Measurements from ENCODE around the gene PLEKHG4.

The PLEKHG4 gene

DNA sequence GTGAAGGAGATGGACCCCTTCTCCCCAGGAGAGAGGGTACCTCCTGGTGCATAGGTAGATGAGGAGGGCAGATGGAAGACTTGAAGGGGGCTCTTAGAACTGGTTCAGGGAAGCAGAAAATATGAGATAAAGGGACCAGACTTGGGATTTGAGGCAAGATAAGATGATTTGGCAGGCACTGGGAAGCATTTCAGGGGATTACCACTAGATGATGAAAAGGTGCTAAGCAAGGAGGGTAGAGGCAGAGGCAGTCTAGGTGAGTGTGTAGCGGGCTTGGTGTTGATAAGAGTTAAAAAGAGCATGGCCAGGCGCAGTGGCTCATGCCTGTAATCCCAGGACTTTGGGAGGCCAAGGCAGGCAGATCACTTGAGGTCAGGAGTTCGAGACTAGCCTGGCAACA lies 16.1 kb upstream of the PLEKHG4 start:
- no peak for TF ChIP-seq POLR2A (IDR thresholded peaks at IDR 0.05; ENCODE audit: low read length)
- TF ChIP-seq GATA1 (IDR thresholded peaks at IDR 0.05; ENCODE audit: low read depth, low read length): no peak

DNA sequence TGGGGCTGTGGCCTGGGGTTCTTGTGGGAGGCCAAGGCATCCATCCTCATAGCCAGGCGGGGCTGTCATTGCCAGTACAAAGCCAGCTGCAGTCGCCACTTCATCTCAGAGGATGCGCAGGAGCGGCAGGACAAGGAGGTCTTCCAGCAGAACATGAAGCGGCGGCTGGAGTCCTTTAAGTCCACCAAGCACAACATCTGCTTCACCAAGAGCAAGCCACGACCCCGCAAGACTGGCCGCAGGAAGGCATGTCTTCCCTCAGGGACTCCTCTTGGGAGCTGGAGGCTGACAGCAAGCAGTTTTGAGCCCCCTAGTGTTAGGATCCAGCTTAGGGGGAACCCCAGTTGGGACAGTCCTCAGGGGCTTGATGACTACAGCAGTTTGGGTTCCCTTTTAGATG lies 15.1 kb upstream of the PLEKHG4 start:
- no peak for TF ChIP-seq GATA1 (IDR thresholded peaks at IDR 0.05; ENCODE audit: low read depth, low read length)
- TF ChIP-seq POLR2A (IDR thresholded peaks at IDR 0.05; ENCODE audit: low read length): no peak
- DNase-seq: no peak

More for the DNA sequence above, 16.1 kb upstream of the PLEKHG4 start:
- DNase-seq: no peak

DNA sequence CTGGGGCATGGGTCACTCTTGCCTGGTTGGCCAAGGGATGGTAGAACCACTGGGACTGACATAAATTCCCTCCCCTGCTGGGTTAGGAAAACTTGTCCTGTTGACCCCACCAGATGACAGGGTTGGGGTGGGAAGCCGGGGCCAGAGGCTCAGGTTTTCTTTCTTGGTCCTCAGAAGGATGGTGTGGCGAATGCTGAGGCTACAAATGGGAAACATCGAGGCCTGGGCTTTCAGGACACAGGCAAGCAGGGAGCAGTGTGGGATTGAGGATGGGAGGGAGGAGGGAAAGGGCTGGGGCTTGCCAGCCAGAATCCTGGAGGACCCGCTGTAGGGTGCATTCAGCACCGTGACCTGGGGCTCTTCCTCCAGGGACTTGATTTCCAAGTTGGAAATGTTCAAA lies 14.5 kb upstream of the PLEKHG4 start:
- no peak for DNase-seq
- TF ChIP-seq POLR2A (IDR thresholded peaks at IDR 0.05; ENCODE audit: low read length): no peak
- TF ChIP-seq GATA1 (IDR thresholded peaks at IDR 0.05; ENCODE audit: low read depth, low read length): no peak

DNA sequence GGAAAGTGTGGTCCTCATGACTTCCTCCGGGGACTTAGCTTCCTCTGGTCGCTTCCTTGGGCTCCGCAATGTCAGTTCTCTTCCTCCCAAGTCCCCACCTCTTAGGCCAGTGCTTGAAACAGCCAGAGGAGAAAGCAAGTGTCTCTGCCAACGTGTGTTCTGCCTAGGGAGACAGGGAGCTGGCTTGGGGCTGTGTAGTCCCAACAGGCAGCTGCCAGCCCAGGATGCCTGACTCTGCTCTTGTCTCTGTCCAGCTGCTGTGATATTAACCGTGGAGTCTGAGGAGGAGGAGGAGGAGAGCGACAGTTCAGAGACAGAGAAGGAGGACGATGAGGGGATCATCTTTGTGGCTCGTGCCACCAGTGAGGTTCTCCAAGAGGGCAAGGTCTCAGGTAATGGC lies 13.5 kb upstream of the PLEKHG4 start:
- DNase-seq: no peak
- peak; percentile 18 for TF ChIP-seq POLR2A (IDR thresholded peaks at IDR 0.05; ENCODE audit: low read length)
- no peak for TF ChIP-seq GATA1 (IDR thresholded peaks at IDR 0.05; ENCODE audit: low read depth, low read length)

DNA sequence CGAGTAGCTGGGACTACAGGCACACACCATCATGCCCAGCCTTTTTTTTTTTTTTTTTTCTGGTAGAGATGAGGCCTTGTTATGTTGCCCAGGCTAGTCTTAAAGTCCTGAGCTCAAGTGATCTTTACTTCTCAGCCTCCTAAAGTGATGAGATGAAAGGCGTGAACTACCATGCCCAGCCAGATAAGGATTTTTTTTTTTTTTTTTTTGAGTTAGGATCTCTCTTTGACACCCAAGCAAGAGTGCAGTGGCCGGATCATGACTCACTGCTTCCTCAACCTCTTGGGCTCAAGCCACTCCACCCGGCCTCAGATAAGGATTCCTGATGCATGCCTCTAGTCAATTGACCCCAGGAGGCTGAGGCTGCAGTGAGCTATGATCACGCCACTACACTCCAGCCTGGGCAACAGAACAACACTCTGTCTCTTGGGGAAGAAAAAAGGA lies 11.2 kb upstream of the PLEKHG4 start:
- peak; percentile 71 for TF ChIP-seq POLR2A (IDR thresholded peaks at IDR 0.05; ENCODE audit: low read length)
- peak; percentile 88 for TF ChIP-seq GATA1 (IDR thresholded peaks at IDR 0.05; ENCODE audit: low read depth, low read length)
- DNase-seq: peak; percentile 96 to 99

DNA sequence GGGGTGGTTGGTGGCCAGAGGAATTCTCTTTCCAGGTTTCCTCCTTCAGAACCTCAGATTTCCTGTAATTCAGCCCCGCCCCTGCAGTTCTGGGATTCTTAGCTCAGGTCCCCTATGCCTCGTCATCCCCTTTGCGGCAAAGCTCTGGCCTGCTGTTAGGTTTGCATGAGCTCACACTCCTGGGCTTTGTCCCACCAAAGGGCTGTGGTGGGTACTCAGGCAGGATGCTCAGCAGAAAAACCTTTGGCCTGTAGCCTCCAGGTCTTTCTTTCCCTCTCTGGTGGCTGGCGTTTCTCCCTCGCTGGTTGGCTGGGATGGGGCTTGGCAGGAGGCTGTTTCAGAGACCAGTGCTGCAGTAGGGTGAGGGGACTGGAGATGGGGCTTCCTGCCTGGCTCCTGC lies 9.6 kb upstream of the PLEKHG4 start:
- DNase-seq: peak in 1 of 2 experiments; percentile 35
- TF ChIP-seq GATA1 (IDR thresholded peaks at IDR 0.05; ENCODE audit: low read depth, low read length): no peak
- no peak for TF ChIP-seq POLR2A (IDR thresholded peaks at IDR 0.05; ENCODE audit: low read length)

DNA sequence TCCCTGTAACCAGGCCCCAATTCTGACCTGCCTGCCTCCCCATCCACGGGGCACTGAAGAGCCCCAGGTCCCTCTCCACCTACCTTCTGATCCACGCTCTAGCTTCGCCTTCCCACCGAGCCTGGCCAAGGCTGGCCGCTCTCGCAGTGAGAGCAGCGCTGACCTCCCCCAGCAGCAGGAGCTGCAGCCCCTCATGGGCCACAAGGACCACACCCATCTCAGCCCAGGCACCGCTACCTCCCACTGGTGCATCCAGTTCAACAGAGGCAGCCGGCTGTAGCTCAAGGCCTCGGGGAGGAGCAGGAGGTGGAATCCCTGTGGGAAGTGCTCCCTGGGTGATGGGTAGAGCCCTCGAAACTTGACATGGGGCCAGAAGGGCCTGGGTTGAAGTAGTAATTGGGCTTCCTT lies 8.4 kb upstream of the PLEKHG4 start:
- DNase-seq: no peak
- TF ChIP-seq GATA1 (IDR thresholded peaks at IDR 0.05; ENCODE audit: low read depth, low read length) (no peak), POLR2A (IDR thresholded peaks at IDR 0.05; ENCODE audit: low read length) (no peak)

DNA sequence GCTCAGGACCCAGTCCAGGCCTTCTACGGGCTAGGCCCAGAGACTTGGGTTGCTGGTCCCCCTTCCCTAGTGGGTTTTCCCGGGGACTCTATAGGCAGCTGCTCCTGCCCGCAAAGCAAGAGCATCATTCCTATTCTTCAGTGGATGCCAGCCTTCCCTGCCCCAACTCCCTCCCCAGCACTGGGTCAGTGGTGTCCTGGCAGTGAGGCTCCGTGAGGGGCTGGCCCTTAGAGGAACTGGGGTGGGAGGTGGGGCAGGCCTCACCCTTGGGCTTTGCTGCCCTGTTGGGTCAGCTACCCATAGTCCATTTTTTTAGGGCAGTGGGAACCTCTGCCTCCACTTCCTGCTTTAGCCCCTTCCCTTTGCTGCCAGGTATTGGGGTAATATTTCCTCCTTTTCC lies 7.9 kb upstream of the PLEKHG4 start:
- no peak for DNase-seq
- TF ChIP-seq POLR2A (IDR thresholded peaks at IDR 0.05; ENCODE audit: low read length) (peak; percentile 30), GATA1 (IDR thresholded peaks at IDR 0.05; ENCODE audit: low read depth, low read length) (no peak)

DNA sequence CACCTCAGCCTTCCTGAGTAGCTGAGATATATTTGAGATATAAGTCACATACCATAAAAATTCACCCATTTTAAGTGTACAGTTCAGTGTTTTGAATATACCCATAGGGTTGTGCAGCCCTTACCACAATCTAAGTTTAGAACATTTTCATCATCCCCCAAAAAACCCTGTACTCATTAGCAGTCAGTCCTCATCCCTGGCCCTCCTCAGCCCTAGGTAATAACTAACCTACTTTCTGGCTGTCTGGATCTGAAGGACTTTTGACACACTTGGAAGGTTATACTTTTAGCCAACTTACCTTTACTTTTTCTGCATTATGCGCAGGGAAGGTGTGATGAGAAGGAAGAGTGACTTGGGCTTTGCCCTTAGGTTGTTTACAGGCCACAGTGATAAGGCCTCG lies 4.0 kb upstream of the PLEKHG4 start:
- DNase-seq: no peak
- TF ChIP-seq GATA1 (IDR thresholded peaks at IDR 0.05; ENCODE audit: low read depth, low read length): no peak
- TF ChIP-seq POLR2A (IDR thresholded peaks at IDR 0.05; ENCODE audit: low read length): no peak

DNA sequence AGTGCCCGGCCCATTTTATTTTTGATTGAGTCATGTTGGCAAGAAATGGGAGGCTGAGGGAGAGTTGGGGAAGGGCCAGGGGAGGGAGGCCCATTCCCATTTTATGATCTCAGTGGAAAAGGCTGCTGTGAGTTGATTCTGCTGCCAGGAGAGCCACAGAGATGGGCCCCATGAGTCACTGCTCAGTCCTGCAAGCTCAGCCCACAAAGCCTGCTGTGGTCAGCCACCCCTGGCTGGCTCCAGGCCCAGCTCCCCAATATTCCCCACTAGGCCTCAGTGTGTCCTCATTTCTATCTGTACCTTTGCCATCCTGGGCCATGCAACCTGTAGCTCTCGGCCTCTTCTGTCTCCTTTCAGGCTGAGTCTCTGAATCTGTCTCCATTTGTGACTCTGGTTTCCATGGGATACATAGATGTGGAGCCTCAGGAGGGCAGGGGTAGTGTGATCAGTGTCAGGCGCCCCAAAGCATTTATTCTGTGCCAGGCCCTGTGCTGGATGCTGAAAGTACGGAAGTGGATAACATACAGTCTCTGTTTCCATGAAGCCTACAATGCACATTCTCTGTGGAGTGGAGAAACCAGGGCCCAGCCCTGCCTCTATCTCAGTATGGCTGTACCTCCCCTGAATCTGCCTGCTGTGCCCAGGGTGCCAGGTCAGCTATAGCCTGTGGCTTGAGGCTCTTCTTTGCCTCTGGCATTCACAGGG lies 1.9 kb upstream of the PLEKHG4 start:
- peak; percentile 41 to 65 for DNase-seq

DNA sequence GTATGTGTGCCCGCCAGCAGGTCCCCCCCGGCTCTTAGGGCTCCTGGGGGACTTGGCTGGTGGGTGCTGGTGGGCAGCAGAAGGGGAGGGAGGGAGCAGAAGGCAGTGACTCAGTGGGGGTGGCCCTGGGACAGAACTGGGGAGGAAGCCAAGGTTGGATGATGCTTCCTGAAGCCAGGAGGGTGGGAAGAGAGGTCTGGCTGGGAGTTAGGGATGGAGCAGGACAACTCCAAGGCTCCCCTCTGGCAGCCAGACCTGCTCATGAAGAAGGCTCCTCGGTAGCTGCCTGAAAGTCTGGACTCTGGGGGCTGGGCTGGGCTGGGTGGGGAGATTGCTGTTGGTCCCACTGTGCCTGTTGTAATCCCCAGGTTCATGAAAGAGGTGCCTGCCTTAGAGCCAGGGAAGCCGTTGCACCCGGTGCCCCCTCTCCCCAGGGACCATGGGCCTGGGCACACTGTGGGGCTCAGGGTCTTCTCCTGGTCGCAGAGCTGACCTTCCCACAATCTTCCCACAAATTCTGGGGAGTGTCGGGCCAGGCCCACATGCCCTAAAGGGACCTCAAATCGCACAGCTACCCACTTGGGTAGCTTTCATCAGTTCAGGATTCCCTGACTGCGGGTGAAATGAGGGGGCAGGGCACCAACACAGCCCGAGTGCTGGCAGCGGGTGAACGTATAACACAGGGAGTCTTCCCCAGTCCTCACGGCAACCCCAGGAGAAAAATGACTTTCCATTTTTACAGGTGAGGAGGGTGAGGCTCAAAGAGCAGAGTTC lies 1.1 kb upstream of the PLEKHG4 start:
- no peak for TF ChIP-seq GATA1 (IDR thresholded peaks at IDR 0.05; ENCODE audit: low read depth, low read length)
- peak in 1 of 2 experiments; percentile 35 for DNase-seq

More for the DNA sequence above, 1.9 kb upstream of the PLEKHG4 start:
- TF ChIP-seq GATA1 (IDR thresholded peaks at IDR 0.05; ENCODE audit: low read depth, low read length): no peak
- TF ChIP-seq POLR2A (IDR thresholded peaks at IDR 0.05; ENCODE audit: low read length): peak; percentile 67

DNA sequence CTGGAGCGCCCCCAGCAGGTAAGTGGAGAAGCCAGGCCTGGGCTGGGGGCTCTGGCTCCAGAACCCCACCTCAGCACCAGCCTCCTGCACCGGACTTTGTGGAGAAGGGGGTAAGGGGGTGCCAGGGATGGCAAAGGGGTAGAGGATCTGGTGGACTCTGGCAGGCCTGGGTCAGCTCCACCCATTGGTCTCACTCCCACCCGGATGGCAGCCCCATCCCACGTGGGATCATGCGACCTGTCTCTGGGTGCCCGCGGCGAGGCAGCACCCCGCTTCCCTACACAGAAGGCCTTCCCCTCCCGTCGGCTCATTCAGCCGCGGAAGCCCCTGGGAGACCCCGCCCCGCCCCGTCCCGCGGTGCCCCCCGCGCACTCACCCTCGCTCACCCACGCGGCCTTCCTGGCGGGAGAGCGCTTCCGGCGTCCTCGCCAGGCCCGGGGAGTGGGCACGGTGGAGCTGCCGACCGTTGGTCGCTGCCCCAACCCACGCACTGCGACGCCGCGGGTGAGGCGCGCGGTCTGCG lies 498 bp upstream of the PLEKHG4 start:
- TF ChIP-seq GATA1 (IDR thresholded peaks at IDR 0.05; ENCODE audit: low read depth, low read length) (no peak), POLR2A (IDR thresholded peaks at IDR 0.05; ENCODE audit: low read length) (peak; percentile 13)
- DNase-seq: peak; percentile 68 to 73

DNA sequence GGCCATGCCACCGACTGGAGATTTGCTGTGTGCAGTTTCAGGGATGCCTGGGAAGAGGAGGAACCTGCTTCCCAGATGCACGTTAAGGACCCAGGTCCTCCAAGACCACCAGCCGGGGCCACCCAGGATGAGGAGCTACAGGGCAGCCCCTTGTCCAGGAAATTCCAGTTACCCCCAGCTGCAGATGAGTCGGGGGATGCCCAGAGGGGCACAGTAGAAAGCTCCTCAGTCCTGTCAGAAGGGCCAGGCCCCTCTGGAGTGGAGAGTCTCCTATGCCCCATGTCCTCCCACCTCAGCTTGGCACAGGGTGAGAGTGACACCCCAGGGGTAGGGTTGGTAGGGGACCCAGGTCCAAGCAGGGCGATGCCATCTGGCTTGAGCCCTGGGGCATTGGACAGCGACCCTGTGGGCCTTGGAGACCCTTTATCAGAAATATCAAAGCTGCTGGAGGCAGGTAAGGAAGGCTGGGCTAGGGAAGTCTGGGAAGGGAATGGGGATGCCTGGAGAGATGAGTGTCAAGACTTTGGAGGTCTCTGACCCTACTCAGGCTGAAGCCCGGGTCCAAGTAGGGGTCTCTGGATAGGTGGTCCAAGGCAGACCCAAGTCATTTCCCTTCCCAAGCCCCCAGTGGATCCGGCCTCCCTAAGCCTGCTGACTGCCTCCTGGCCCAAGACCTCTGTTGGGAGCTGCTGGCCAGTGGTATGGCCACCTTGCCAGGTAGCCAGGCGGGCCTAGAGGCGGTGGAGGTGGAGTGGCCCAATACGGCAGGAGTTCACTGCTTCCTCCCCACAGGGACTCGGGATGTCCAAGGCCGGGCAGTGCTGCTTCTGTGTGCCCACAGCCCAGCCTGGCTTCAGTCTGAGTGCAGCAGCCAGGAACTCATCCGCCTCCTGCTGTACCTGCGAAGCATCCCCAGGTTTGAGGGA lies 1.0 kb downstream of the PLEKHG4 start:
- TF ChIP-seq GATA1 (IDR thresholded peaks at IDR 0.05; ENCODE audit: low read depth, low read length) (no peak), POLR2A (IDR thresholded peaks at IDR 0.05; ENCODE audit: low read length) (no peak)
- no peak for DNase-seq
